Stimulated activated CD8-positive, alpha-beta memory T cell treated with anti-CD3 and anti-CD28 coated beads, Interleukin-15, amount 100 ng/mL, for 48 hours (primary cell): ENCODE data around the gene NUDCD3.
"Not testable (repeated sequence)": the region's sequence is repeated elsewhere in the genome, so short reads cannot be mapped to it uniquely, and the experiment has no call there.

Experiments
- DNase-seq, 2 donors: peaks; one replicate each; pipeline ENCODE4 v3.0.0-alpha.2; 2020; ENCODE audit warnings: low read depth in 2 of 2

The NUDCD3 gene

GRCh38 chr7:44518761-44519160 is 28.3 kb upstream of the NUDCD3 start:
- no peak for DNase-seq

DNA sequence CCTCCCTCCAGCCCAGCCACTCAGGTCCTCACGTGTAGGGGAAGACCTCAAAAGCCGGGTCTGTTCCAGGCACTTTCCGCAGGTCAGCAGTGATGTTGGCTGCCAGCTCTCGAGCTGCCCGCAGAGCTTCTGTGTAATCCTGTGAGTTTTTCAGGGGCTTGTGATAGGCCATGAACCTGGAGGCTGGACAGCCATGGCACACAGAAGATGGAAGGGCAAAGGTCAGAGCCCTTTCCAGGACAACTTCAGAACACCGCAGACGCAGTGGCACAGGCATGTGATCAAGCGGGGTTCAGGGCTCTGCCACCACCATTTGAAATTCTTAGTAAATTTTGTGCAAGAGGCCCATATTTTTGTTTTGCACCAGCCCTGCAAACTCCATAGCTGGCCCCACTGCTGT is 26.7 kb upstream of the NUDCD3 start:
- no peak for DNase-seq

DNA sequence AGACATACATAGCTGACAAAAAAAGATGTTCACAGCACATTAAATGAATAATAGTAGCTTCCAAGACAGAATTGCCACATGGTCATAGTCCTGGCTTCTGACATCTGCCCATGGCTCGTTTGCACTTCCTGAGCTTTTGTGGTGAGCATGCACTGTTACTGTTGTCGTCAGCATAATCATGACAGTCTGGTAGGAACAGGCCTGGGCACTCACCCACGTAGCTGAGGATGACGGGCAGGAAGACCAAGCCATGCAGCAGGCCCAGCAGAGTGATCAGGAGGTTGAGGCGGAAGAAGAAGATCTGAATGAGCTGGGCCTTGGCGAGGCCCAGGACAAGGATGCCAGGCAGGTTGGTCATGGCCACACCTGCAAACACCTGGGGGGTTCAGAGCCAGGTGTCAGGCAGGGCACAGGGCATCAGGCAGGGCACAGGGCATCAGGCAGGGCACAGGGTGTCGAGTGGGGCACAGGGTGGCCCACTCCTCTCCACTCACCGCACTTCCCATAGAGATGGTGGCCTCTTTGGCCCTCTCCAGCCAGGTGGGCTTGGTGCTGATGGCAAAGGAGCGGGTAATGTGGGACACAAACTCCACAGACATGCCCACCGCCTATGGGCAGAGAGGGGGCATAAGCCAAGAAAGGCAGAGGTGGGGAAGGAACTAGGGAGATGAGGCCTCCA is 25.3 kb upstream of the NUDCD3 start:
- no peak for DNase-seq

DNA sequence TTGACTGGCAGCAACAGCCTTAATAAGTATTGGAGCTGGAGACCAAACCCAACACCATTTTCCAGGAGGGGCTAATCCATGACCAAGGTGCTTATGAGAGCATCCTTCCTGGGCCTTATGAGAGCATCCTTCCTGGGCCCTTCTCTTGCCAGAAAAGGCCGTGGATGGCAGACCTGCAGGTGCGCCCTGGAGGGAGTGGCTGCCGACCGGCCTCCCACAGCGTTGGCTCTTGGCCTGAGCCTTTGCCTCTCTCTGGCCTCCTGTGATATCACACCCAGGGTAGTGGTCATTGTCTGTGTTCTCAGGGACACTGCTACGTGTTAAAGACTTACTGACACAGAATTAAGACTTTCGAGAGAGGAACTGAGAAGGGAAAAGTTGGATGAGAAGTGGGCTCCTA is 22.3 kb upstream of the NUDCD3 start:
- DNase-seq = no peak

DNA sequence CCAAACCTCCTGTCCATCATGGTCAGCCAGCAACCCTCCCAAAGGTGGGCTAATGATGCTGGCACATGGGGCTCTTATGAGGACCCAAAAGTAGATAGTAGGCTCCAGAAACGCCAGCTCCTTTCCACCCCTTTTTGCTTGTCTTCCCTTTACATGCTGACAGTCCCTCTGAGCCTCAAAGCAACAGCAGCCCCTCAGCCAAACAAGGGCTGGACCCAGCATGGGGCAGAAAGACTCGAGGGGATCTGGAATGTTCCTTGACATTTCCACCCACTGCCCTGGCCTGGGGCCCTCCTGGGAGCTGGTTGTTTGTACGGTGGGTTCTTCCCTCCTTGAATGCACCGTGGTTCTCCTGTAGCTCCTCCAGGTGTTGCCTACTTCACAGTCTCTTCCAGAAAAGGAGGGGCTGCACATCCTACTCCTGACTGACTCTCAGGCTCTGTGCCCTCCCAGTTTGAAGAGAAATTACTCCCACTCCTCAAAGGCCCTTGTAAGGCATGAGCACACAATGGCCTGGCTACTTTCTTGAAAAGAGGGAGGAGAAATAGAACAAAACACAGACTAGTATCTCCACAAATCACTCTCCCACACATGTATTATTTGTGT is 21.5 kb upstream of the NUDCD3 start:
- DNase-seq = no peak

- DNase-seq = no peak
Observed at GRCh38 chr7:44511236-44511635, 20.8 kb upstream of the NUDCD3 start.

- no peak for DNase-seq
Observed at GRCh38 chr7:44508328-44509030, 18.0 kb upstream of the NUDCD3 start.

- not testable (repeated sequence) for DNase-seq
Observed at GRCh38 chr7:44506592-44507288, 16.3 kb upstream of the NUDCD3 start.

GRCh38 chr7:44505595-44505994 is 15.1 kb upstream of the NUDCD3 start:
- no peak for DNase-seq

DNA sequence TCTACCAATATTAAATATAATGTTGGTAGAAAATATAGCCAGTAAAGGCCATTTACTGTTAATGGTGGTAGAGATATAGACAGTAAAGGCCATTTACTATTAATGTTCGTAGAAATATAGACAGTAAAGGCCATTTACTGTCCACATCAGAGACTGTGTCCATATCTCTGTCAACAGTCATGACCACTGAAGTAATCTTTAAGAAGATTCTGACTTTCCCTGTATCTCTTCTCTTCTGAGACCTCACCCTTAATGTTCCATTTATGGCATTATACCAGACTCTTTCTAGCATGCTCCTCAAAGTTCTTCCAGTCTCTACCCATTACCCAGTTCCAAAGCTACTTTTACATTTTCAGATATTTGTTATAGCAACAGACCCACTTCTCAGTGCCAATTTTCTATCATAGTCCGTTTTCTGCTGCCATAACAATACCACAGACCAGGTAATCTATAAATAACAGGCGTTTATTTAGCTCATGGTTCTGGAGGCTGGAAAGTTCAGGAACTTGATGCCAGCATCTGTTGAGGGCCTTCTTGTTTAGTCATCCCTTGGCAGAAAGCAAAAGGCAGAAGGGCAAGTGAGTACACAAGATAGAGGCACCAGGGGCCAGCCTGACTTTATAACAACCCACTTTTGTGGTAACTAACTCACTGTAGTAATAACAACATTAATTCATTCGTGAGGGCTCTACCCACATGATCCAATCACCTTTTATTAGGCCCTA is 7.9 kb upstream of the NUDCD3 start:
- no peak for DNase-seq

DNA sequence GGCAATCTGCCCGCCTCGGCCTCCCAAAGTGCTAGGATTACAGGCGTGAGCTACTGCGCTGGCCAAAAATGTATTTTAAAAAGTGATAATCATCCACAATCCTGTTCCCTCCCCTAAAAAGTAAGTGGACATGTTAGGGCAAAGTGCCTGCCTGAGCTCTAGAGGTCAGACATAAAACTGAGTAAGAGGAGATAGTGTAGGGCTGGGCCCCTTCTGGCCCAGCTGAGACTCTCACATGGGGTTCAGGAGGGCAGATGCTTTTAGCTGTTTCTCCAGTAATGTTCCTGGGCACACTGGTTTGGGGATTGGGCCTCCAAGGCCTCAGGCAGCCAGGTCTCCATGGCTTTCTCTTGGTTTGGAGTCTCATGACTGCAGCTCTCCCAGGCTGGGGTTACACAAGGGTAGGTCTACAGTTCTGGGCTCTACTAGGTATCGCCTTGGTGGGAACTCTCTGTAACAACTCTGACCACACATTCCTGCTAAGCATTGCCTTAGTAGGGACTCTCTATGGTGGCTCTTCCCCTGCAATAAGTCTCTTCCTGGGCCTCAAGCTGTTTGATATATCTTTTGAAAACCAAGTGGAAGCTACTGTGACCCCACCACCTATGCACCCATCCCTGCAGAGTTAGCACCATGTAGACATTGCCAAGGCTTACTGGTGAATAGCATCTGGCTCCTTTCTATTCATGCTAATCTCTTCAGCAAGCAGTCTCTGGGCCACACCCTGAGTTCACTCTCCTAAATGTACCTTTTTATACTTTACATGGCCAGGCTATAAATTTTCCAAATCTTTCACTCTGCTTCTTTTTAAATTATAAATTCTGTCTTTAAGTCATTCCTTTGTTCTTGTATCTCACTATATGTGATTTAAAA is 6.9 kb upstream of the NUDCD3 start:
- no peak for DNase-seq

DNA sequence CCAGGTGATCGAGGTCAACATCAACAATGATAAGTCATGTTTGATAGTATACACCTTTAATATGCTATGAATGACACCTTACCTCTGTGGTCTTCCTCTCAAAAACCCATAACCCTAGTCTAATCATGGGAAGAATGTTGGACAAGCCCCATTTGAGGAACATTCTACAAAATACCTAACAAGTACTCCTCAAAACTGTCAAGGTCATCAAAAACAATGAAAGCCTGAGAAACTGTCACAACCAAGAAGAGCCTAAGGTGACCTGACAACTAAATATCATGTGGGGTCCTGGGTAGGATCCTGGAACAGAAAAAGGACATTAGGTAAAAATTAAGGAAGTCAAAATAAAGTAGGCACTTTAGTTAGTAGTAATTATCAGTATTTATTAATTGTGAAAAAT is 5.9 kb upstream of the NUDCD3 start:
- DNase-seq = no peak

GRCh38 chr7:44494960-44495359 is 4.5 kb upstream of the NUDCD3 start:
- no peak for DNase-seq

DNA sequence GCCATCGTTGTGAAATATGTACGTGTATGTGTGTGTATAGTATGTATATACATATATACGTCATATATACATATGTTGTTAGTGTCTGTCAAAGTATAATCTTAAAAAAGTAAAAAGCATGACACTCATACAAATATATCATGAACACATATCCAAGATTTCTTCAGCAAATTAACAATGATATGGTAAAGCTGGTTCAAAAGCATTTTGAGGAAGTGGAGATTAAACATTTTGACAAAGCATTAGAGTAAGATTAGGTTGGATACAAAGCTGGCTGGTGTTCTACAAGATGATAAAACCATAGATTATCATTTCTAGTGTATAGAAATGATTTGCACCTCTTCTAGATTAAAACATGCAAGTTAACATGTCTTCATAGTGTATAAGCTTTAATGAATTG is 771 bp upstream of the NUDCD3 start:
- no peak for DNase-seq

DNA sequence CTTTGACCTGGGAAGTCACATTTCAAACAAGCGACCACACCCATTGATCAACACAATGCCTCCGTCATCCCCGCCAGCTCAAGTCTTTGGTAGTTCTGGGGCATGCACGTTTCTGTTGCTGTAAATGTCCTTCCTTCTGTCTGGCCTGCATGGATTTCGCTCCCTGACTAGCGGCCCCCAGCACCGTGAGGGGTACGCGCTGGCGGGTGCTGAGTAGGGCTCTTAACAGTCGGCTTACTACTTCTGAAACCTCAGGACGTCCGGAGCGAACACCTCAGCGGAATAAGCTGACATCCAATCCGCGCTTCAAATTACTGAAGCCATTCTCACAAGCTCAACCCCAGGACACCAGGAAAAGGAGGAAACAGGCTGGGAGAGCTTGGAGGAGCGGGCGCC is 505 bp downstream of the NUDCD3 start:
- no peak for DNase-seq

DNA sequence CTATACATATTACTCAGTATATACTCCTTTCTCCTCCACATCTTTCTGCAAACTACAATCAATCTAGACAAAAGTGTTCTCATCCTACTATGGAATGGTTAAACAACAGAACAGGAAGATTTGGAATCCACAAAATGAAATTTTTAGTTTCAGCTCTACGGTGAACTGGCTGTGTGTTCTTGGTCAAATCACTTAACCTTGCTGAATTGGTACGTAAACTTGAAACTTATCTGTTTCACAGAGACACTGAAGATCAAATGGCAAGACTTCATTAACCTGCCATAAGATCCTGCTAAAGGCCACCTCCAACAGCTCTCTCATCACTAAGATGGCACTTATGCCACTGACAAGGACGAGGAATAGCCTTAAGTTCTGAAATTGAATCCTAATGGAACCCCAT is 1.5 kb downstream of the NUDCD3 start:
- no peak for DNase-seq

GRCh38 chr7:44486693-44487092 is 3.8 kb downstream of the NUDCD3 start:
- DNase-seq = no peak

GRCh38 chr7:44486001-44486400 is 4.5 kb downstream of the NUDCD3 start:
- DNase-seq = no peak

- no peak for DNase-seq
Observed at GRCh38 chr7:44484482-44485313, 5.8 kb downstream of the NUDCD3 start.
